ENCODE data around the gene ALKBH2.
A peak's percentile ranks its signal among the peaks of the same experiment; 100 is the strongest.

ALKBH2 gene

DNA sequence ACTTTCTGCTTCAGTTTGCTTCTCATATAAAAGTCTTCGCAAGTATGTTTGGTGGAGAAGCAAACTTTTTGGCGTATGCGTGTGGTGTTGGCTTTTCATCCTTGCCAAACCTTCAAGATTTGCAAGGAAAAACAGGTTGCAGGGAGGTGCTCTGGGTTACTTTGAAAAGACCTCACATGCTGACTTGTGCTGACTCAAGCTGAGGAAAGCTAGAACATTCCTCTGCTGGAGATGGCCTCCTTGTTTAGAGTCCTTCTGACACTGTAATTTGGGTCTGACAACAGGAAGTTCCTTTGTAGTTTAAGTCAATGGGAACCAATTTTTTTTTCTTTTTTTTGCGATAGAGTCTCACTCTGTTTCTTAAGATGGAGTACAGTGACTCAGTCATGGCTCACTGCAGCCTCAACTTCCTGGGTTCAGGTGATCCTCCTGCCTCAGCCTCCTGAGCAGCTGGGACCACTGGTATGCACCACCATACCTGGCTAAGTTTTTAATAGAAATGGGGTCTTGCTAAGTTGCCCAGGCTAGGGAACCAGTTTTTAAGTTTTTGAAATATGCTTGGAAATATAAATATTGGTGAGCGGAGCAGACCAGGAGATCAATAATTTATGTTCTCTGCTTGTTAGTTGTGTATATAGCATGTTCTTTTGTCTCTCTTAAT is 20.5 kb upstream of the ALKBH2 start:
- DNase-seq (ENCODE audit: low spot score), result no peak

DNA sequence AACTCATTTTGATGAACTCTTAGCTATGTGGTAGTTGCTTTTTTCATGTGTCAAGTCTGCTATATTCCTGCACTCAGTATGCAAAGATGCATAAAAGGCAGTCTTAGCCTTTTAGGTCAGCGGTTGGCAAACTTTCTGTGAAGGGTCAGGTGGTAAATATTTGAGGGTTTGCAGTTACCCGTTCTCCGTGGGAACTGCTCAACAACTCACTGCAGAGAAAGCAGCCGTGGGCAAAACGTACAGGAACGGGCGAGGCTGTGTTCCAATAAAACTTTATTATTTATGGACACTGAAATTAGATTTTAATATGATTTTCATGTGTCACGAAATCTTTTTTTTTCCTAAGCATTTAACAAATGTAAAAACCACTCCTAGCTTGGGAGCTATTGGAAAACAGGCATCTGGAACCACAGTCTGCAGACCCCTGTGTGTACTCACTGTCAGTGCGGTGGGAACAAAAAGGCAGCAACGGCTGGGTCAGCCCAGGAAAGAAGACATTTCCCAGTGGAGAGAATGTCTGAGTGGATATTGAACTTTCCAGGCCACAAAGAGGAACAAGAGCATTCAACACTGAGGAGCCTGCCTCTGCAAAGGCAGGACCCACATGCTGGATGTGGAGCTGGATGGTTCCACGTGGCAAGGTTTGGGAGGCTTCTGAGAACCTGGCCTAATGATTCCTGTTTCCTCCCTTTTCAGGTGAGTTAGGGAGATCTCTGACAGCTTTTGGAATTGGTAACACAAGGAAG is 19.6 kb upstream of the ALKBH2 start:
- no peak for DNase-seq (ENCODE audit: low spot score)

DNA sequence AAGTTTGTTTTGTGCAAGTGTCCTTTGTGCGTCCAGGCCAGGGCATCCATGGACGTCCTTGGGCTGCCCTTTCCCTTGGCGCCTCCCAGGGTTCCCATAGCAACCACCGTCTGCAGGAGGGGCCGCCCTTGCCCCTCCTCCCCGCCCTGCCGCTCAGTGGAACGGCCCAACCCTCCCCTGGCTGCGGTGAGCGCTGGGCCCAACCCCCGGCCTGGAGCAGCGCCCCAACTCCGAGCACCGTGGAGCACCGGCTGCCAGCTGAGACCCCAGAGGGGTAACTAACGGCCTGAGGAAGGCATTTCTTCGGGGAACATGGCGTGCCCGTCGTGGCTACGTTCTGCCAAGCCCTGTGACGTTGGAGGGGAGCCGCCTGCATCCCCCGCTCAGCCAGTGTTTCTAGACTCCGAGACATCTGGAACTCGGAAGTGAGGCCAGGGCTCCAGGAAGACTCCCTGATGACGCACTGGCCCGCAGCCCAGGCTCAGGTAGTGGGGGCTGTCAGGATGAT is 17.8 kb upstream of the ALKBH2 start:
- peak; percentile 96 for DNase-seq (ENCODE audit: low spot score)

DNA sequence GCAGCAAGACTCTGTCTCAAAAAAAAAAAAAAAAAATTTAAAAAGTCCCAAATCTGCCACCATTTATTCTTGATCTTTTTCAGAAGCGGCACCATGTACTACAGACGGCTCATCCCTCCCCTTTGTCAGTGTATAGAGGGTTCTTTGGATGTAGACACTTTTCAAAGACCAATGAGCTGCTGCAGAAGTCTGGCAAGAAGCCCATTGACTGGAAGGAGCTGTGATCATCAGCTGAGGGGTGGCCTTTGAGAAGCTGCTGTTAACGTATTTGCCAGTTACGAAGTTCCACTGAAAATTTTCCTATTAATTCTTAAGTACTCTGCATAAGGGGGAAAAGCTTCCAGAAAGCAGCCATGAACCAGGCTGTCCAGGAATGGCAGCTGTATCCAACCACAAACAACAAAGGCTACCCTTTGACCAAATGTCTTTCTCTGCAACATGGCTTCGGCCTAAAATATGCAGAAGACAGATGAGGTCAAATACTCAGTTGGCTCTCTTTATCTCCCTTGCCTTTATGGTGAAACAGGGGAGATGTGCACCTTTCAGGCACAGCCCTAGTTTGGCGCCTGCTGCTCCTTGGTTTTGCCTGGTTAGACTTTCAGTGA is 16.6 kb upstream of the ALKBH2 start:
- peak; percentile 40 for DNase-seq (ENCODE audit: low spot score)

DNA sequence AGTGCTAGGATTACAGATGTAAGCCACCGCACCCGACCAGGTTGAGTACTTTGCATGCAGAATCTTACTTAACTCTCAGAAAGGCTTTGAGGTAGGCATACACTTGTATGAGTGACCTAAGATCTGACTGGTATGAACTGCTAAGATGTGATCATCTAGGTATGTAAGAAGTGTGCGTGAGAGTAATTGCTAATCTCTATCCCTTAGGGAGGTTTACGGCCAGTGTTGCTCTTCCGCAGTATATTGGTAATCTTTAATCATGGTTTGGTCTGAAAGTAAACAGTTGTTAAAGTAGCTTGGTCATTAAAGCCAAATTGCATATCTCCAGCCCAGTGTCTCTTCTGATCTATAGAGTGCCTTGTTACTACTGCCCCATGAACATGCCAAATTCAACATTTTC is 11.9 kb upstream of the ALKBH2 start:
- DNase-seq (ENCODE audit: low spot score), result no peak

DNA sequence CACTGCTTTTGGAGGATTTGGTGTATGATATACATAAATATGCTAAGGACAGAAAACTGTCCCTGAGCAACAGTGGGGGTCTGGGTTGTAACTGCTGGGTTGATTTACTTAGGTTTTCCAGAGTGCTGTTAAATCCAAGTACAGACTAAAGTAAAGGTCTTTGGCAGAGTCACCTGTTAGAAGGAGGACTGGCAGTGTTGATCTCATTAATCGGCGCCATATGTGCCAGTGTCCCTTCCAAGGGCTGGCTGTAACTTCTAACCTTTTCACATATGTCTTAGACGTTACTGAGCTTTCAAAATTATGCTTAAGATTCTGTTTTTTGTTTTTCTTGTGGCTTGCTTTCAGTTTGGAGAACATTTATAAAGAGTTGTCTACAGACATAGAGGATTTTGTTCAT is 9.2 kb upstream of the ALKBH2 start:
- no peak for DNase-seq (ENCODE audit: low spot score)

DNA sequence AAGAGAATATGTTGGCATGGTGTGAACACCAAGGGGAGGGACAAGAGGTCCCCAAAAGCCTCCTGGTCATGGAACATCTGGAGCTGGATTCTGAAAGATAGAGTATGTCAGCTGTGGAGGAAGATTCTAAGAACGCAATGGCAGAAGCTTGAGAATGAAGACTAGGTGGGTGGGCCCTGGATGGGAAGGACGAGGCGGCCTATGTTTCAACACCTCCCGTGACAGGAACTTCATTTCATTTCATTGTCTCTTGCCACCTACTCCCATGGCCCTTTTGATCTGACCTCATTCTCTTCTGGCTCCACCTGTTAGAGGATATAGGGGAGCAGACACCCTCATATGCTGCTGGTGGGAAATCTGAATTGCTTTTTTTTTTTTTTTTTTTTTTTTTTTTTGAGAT is 7.5 kb upstream of the ALKBH2 start:
- DNase-seq (ENCODE audit: low spot score), result no peak

DNA sequence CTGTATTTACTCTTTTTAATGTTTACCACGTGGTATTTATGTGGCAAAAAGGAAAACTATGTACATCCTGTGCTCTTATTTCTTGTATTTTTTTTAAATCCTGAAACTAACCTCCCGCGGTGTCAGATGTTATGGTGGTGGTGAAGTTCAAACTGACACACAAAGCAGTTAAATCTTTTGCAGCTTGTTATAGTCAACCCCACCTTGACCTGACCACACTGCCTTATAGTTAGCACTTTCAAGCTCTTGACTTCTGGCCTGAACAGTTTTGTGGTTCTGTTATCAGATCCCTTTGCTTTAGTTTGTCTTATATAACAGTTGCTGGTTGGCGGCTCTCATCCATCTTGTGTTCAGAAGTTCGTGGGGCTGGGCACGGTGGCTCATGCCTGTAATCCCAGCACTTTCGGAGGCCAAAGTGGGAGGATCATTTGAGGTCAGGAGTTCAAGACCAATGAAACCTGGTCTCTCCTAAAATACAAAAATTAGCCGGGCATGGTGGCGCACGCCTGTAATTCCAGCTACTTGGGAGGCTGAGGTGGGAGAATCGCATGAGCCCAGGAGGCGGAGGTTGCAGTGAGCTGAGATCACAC is 6.3 kb upstream of the ALKBH2 start:
- DNase-seq (ENCODE audit: low spot score), result no peak

DNA sequence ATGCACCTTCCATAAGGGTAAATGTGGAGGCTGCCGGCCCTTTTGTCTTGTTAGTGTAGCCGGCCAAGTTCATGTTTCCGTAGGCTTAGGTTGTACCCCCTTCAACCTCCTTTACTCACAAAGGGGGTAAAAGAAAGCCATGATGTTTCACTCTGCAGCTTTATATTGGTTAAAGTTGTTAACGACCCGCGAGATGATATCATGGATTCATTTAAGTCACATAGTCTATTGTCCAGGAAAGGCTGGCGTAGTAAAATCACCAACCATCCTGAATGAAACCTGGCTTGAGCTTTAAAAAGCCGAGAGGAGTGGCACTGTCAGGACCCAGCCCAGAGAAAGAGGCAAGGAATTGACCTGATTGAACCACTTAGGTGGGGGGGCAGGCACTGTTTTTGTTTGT is 5.4 kb upstream of the ALKBH2 start:
- DNase-seq (ENCODE audit: low spot score), result no peak

DNA sequence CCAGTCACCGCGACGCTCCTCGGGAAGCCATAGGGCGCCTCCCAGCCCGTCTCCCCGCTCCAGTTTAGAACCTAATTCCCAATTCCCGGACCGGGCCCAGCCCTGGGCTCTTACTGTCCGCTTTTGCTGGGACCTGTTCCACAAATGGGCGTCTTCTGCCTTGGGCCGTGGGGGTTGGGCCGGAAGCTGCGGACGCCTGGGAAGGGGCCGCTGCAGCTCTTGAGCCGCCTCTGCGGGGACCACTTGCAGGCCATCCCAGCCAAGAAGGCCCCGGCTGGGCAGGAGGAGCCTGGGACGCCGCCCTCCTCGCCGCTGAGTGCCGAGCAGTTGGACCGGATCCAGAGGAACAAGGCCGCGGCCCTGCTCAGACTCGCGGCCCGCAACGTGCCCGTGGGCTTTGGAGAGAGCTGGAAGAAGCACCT is 4.9 kb upstream of the ALKBH2 start:
- no peak for DNase-seq (ENCODE audit: low spot score)

DNA sequence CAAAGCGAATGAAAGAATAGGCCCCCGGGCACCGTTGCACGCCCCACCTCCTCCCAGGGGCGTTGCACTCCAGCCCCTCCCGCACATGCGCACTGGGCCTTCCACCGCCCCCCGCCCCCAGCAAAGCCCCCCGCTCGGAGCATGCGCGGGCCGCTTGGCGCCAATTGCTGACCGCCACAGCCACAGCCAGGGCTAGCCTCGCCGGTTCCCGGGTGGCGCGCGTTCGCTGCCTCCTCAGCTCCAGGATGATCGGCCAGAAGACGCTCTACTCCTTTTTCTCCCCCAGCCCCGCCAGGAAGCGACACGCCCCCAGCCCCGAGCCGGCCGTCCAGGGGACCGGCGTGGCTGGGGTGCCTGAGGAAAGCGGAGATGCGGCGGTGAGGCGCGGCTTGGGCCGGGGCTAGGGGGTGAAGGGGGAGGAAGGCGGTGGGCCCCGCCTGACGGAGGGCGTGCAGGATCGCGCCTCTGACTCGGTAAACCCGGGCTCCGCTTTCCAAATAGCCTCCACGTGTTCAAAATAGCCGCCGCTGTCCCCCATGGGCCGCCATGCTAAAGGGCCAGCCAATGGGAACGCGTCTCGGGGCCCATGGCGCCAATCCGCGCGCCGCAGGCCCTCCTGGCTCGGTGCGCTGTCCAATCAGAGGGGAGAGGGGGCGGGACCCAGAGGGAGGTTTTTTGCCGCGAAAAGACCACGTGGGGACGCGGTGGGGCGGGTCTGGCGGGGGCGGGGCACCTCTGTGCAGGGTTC is 4.3 kb upstream of the ALKBH2 start, which contains the start of gene UNG:
TSS of gene UNG (plus strand) at position 163 of the 748 bp plus-strand sequence. CDS start at position 246, 83 bp downstream.
- DNase-seq (ENCODE audit: low spot score), result peak; percentile 97

DNA sequence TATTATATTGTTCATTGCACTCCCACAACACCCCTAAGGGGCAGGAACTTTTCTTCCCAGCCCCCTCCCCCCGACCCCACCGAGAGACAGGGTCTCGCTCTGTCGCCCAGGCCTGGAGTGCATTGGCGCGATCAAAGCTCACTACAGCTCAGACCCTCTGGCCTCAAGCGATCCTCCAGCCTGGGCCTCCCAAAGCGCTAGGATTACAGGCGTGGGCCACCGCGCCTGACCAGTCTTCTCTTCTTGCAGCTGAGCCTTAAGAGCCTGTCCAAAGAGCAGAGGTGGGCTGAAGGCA is 3.8 kb upstream of the ALKBH2 start:
- no peak for DNase-seq (ENCODE audit: low spot score)

DNA sequence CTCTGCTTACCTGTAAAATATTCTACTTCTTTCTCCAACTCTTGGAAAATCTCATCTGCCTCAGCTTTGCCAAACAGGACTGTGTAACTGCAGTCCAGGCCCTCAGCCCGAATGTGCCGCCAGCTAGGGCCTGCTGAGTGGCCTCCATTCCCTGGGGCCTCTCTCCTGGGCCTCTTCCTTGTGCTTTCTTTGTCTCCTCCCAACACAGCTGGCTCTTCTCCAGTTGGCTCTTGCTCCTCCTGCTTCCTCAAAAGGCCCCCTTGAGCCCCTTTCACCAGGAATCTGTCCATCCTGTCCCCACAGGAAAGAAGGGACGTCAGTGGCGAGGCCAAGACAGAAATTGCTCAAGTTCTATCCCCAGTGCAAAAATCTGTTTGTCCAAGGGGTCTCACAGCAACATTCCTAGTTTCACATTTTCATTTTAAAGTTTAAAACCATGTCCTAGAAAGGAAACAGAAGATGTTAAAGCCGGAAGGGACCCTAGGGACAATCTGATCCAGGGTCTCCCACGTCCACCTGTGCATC is 713 bp downstream of the ALKBH2 start:
- DNase-seq (ENCODE audit: low spot score), result no peak

DNA sequence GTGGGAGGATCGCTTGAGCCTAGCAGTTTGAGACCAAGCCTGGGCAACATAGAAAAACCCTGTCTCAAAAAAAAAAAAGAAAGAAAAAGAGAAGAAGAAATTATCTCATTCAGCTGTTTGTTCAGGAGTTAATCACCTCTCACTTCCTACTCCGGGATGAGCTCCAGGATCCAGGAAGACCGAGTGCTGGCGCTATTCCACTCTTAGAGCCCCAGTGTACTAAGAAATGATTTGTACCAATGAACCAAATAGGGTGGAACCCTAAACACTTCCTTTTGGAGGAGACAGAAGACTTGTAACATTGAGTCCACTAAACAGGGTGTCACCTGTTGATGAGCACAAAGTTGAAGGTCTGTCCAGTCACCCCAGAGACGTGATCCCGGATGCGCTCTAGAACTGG is 3.6 kb downstream of the ALKBH2 start:
- no peak for DNase-seq (ENCODE audit: low spot score)

DNA sequence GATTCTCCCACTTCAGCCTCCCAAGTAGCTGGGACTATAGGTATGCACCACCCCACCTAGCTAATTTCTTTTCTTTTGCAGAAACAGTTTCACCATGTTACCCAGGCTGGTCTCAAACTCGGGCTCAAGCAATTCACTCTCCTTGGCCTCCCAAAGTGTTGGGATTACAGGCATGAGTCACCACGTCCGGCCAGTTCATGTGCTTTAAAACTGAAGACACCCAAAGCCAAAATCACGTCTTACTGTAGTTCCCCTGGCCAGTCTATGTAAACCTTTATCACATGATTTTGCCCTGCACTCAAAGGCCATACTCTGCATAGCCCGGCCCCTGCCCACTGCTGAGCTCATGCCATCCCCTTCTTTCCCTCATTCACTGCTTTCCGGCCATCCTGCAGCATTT is 4.5 kb downstream of the ALKBH2 start:
- no peak for DNase-seq (ENCODE audit: low spot score)

DNA sequence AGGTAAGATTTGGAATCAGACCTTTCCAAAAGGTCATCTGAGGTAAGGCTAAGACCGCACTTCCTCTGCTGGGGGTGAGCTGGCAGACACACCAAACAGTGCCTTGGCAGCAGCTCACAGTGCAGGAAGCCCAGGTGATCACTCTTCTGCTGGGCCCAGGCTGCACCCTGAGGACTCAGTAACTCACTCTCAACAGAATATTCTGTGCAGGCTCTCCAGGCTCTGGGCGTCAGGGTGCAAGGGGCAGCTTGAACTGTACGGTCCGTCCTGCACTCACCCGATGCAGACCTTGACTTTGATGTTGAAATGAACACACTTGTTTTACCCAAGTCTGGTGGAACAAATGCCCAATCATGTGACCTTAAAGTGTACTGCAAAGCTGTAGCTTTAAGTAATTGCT is 6.0 kb downstream of the ALKBH2 start:
- DNase-seq (ENCODE audit: low spot score), result no peak

DNA sequence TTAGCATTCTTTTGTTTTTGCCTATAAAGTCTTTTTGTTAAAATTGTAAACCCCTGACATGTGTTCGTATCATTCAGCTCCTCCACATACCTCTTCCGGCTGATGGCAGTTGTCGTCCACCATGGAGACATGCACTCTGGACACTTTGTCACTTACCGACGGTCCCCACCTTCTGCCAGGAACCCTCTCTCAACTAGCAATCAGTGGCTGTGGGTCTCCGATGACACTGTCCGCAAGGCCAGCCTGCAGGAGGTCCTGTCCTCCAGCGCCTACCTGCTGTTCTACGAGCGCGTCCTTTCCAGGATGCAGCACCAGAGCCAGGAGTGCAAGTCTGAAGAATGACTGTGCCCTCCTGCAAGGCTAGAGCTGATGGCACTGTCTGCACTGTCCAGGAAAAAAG is 7.7 kb downstream of the ALKBH2 start:
- no peak for DNase-seq (ENCODE audit: low spot score)

DNA sequence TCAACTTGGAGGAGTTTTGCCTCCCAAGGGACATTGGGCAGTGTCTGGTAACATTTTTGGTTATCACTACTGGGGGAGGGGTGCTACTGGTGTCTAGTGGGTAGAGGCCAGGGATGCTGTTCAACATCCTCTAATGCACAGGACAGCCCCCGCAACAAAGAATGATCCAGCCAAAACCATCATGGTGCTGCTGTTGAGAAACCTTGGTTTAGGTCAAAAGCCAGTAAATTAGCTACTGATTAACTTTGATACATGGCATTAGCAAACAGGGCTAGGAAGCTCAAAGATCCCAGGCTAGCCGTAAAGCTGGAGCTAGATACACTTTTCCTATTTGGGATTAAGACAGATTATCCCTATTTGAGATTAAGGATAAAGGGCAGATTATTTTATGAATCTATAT is 8.8 kb downstream of the ALKBH2 start:
- DNase-seq (ENCODE audit: low spot score), result no peak

DNA sequence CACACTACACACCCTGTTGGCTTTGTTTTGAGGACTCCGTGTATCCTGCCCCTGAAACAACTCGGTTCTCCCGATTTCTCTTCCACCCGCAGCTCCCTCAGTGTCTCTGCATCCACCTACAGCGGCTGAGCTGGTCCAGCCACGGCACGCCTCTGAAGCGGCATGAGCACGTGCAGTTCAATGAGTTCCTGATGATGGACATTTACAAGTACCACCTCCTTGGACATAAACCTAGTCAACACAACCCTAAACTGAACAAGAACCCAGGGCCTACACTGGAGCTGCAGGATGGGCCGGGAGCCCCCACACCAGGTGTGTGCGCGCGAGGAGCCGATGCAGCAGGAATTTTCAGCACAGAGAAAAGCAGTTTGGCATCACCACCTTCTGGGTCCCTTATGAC is 10.5 kb downstream of the ALKBH2 start:
- no peak for DNase-seq (ENCODE audit: low spot score)

DNA sequence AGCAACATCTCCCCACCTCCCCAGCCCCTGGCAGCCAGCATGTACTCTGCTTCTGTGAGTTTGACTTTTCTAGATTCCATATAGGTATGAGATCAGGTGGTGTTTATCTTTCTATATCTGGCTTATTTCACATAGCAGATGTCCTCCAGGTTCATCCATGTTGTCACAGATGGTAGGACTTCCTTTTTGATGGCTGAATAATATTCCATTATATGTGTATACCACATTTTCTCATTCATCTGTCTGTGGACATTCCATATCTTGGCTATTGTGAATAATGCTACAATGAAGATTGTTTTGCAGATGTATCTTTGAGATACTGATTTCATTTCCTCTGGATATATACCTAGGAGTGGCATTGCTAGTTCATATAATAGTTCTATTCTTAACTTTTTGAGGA is 18.4 kb downstream of the ALKBH2 start:
- DNase-seq (ENCODE audit: low spot score), result no peak

DNA sequence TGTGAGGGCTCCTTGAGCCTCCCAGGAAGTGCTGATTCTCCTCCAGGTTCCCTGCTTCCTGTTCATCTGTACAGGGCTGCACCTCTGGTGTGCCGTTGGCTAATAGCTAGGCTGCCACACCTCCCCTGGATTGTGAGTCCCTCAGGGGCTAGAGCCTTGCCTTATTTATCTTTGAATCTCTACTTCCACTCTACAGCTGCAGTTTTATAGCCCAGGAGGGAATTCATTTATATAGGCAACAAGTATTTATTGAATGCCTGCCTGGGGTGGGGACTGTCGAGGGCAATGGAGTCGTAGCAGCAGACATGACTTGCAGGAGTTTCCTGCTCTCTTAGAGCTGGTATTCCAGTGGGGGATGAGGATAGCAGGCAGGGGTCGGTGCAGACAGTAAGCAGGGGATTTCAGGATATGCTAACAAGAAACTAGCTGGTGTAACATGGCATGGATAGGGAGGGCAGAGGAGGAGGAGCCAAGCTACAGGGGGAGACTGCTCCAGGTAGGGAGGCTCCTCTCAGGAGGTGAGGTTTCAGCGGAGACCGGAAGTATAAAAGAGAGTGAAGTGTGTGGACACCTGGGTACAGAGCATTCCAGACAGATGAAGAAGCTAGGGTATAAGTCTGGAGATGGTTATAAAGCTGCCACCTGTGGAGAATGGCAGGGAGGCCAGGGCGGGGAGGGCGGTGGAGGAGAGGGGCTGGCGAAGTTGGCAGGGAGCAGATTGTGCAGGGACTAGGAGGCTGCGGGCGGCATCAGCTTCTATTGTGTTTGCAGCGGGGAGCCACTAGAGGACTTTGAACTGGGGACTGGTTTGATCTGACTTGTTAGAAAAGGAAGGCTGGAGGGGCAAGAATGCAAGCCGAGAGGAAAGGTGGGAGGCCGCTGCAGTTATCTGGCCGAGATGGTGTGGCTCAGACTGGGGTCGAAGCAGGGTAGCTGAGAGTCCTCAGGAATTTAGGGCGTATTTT is 23.7 kb downstream of the ALKBH2 start:
- DNase-seq (ENCODE audit: low spot score), result no peak
